ENCODE results near the gene GCK.
"Not testable (repeated sequence)": the region's sequence is repeated elsewhere in the genome, so short reads cannot be mapped to it uniquely, and the experiment has no call there.

GCK gene

DNA sequence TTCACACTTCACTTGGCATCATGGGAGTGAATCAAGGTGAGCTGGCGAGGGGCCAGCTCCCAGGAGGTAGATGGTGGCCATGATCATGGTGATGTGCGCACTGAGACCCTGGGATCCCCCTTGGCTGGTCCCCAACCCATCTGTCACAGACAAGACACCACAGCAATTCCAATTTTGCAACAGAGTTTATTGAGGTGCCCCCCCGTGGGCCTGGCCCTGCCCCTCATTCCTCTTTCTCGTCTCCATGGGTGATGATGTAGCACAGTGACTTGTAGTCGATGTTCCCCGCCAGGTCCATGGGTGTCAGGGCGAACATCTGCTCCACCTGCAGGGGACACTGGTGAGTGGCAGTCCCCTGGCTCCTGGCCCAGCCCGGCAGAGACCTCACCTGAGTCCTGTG, 50.5 kb downstream of the GCK start:
- no peak for DNase-seq

DNA sequence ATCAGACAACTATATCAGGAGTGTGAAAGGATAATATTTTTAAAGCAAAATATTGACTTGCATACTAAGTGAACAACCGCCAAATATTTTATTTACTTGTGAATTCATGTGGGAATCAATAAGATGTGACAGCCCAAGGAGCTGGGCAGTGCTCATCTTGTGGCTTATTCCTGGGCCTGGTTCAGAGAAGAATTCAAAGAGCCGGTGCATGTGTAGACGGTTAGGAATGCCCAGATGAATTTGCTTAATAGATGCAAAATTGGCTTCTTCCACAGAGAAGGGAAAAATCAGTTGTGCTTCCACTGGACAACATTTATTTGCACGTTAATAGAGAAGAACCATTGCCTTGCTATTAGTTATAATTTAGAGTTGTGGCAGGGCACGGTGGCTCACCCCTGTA, 52.5 kb downstream of the GCK start:
- no peak for DNase-seq

DNA sequence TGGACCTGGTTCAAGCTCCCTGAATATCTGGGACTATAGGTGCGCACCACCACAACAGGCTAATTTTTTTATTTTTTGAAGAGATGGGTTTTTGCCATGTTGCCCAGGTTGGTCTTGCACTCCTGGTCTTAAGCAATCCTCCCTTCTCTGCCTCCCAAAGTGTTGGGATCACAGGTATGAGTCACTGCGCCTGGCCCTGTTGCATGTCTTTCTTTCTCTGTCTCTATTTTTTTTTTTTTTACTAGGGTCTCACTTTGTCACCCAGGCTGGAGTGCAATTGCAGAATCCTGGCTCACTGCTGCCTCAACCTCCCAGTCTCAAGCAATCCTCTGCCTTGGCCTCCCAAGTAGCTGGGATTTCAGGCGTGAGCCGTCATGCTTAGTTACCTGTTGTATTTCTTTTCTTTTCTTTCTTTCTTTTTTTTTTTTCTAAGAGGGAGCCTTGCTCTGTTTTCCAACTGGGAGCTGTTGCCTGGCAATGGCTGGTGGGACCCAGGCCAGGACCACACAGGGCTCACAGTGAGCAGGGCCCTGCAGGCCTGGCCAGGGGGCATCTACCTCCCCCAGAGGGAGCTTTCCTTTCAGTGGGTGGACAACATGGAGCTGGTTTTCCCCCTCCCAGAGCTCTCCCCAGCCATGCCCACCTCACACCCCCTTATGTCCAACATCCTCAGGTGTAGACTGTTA, 54.2 kb downstream of the GCK start:
- no peak for DNase-seq

DNA sequence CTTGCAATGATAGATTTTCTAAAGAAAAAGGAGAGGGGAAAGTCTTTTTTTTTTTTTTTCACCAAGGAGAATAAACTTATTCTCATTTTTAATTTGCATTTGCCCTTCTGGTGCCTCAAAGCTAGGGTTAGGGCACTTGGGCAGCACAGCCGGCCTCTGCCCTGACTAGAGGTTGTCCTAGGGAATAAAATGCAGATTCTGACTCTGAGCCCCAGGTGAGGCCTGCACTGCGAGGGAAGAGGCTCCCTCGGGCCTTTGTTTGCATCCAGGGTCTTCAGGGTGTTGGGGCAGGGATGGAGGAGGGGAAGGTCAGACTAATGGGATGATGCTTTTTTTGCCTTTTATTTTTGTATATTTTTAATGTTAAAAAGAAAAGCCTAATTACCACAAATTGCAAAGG, 55.9 kb downstream of the GCK start:
- DNase-seq: no peak

DNA sequence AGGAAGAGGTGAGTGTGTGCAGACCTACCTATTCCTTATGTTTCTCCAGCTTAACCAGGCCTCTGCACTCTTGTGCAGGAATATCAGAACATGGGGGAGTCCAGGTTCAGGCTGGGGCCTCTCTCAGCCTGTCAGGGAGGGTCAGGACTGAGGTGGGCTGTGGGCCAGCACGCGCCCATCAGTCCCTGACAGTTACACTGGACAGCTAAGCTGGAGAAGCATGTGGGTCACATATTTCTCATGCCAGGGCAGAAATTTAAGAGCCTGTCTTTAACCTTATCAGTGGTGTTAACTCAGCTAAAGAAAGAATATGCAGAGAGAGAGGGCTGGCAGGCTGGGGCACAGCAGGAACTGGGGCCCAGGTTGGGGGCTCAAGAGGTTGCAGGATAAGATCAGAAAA, 57.2 kb downstream of the GCK start:
- DNase-seq: no peak

DNA sequence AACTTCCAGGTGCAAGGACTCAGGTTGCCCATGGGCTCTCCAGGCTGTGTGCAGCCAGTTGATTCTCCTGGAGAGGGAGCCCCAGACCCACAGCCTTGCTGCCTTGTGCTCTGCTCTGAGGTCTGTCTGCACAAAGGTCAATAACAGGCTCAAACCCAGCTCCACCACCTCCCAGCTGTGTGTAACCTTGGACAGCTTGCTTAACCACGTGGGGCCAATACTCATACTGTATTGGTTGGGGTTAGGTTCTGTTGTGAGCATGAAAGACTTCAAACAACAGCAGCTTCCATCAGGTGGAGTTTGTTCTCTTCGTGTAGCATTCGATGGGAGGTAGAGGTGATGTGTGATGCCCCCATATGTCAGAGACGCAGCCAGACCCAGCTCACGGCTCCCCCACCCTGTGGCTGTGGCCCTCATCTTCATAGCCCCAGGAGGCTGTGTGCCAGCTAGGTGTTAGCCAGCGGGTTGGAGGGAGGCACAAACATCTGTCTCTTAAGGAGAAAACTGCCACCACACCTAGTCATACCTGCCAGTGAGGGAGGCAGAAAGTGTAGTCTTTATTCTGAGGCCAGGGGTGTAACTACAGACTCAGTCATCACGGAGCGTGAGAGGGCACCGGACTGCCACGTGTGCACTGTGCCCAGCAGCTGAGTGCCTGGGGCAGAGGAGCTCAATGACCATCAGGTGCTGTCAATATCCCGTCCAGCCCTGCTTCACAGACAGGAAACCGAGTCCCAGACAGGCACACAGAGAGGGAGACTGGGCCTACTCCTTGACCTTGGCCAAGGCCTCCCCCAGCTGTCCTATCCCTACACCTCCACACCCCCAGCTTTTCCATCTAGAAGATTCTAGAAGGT, 57.8 kb downstream of the GCK start:
- no peak for DNase-seq

DNA sequence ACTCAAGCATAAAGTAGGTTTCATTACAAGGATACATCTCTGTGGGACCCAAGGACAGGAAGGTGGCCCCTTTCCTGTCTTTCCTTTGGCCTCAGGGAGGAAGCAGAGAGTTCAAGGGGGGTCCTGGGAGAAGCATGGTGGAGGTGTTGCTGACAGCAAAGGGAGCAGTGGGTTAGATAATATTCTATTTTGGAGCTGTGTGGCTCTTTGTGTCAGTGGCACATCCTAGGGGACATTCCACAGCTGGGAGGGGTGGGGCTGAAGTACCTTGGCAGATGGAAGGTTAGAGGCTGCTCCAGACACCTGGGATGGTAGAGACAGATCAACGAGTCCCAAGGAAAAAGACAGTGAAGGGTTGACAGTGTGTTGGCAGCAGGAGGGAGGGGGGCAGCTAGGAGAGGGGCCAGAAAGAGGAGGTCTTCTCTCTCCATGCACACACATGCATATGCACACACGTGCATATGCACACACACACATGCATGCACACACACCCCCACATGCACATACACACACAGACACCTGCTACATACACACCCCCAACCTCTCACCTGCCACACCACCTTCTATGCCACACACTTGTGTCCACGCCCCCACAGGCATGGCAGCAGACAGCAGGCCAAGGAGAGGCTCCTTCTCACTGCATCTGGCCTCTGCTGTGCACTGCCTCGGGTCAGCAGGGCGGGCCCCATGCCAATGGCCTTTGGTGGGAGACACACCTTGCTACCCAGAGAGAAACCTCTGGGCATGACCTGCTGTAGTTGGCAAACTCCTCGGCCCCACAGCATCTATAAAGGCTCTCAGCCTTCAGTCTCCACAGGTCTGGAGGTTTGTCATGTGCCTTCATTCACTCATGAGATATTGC, 60.3 kb downstream of the GCK start:
- no peak for DNase-seq

DNA sequence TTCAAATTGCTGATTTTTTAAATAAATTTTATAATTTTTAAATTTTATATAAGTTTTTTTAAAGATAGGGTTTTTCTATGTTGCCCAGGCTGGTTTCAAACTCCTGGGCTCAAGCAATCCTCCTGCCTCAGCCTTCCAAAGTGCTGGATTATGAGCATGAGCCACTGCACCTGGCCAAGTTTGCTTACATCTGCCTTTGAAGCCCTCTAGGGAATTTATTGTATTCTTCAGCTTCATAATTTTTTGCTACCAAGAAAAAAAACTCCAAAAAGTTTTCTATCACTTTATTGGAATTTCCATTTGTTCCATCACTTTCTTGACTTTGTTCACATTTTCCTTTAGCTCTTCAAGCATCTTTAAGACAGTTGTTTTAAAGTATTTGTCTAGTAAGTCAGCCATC, 62.1 kb downstream of the GCK start:
- DNase-seq: no peak

DNA sequence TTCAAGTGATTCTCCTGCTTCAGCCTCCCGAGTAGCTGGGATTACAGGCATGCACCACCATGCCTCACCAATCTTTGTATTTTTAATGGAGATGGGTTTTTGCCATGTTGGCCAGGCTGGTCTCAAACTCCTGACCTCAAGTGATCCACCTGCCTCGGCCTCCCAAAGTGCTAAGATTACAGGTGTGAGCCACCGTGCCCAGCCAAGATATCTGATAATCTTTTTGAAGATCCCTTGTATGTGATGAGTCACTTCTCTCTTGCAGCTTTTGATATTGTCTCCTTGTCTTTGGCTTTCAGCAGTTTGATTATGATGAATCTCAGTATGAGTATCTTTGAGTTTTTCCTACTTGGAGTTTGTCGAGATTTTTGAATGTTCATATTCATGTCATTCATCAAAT, 62.7 kb downstream of the GCK start:
- DNase-seq: not testable (repeated sequence)

DNA sequence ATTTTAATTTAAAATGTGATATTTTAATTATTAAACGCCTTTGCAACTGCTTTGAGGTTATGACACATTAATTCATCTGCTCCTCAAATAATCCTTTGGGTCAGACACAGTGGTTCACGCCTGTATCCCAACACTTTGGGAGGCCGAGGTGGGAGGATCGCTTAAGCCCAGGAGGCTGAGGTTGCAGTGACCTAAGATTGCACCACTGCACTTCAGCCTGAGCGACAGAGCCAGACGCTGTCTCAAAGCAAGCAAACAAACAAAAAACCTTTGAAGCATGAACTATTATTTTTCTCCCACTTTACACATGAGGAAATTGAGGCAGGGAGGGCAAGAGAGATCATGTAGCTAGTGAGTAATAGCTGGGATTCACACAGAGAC, 64.4 kb downstream of the GCK start:
- DNase-seq: no peak

DNA sequence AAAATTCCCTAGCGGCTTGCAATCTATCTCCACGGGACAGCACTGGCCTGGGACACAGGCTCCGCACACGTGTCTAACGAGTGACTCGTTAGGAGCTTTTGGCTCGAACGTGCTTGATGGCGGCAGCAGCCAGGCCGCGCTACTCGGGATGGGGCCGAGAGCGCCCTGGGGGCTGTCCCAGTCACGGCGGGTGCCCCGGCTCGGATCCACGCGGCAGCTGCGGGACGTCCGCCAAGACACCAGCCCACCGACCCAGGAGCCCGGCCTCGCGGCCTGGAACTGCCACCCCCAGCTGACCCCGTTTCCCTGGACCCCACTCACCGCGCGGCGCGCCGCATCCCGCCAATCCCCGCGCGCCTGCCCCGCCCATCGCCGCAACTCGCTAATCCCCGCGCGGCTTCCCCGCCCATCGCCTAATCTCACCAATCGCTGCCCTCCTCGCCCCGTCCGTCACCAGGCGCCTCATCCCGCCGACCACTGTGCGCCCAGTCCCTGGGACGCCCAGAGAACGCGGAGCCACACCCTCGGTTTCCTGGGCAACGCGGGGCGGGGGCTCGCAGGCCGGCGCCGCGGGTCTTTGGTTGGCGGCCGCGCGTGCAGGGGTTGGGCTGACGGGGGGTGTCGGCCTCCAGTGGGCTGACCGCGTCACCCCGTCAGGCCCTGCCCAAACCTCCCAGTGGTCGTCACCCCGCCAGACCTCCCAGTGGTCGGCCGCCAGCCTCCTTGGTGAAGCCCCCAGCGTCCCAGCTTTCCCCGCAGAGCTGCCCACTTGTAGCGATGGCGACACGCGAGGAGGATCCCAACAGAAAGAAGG, 65.8 kb downstream of the GCK start, which contains the start of gene POLD2:
POLD2 (minus strand) TSS at position 359 of the 814 bp plus-strand sequence. CDS start 1,495 bp downstream, outside the sequence.
- peak; percentile 96 to 97 for DNase-seq

DNA sequence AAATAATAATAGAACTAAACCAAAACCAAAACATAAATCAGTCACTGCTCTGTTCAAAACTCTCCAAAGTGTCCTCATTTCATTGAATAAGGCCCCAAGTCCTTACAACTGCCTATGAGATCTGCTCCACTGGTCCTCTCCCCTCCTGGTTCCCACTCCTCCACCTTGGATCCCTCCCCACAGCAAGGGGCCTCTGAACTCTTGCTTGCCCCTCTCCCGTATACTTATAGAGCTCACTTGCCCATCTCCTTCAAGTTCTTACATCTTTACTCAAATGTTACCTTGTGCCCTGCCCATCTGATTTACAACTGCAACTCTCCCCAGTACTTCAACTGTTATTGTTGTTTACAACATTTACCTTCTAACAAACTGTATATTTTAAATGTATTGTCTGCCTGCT, 66.7 kb downstream of the GCK start:
- DNase-seq: no peak

DNA sequence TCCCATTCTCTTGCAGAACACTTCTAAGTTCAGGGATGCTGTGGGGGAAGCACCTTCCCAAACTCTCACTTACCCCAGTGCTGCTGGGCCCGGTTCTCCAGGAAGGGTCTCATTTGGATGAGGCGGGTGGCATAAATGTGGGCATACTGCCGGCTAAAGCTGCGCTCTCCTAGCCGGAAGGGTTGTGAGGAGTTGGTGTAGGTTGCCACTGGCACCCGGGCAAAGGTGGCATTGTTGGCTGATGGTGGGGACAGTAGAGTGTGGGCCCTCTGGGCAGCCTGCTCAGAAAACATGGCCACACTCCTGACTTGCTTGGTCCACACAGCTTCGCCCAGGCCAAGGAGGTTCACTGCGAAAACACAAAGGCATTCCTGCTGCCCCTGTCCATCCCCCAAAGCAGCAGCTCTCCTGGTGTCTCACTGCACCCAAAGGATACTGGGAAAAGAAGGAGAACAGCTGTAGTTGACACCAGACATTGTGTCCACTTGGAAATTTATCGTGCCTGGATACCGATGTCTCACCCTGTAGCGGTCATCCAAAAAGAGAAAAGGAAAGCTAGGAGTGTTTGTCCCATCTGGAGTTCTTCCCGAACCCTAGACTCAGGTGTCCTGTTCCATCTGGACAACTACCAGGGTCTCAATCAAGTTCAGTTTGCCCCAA, 67.3 kb downstream of the GCK start:
- no peak for DNase-seq

DNA sequence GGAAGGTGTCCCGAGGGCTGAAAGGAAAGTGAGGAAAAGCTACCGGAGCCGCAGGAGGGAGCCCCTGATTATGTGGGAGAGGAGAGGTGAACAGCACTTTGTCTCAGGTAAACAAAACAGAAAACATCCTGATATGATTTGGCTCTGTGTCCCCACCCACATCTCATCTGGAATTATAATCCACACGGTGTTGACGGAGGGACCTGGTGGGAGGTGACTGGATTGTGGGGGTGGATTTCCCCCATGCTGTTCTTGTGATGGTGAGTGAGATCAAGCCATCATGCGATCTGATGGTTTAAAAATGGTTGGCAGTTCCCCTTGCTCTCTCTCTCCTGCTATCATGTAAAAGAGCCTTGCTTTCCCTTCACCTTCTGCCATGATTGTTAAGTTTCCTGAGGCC, 68.8 kb downstream of the GCK start:
- DNase-seq: no peak

DNA sequence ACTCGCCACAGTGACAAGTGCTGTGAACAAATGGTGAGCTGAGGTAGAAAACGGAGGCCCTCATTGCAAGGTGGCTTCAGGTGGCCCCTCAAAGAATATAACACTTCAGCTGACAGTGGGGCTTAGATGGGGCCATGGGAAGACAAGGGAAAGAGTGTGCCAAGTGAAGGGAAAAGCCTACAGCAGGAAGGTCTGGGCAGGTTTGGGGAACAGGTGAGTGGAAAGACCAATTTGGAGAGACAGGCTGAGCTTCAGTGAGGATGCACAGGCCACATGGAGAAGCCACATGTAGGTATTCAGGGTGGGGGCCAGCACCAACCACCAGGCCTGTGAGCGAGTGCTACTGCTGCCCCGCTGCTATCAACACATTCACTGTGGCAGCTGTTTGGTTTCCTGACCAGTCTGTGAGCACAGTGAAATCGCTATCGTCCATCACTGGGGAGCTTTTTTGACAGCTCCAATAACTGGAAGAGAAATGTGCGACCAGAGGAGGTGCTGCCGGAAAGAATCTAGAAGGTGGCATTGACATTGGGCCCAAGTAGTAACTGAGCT, 69.3 kb downstream of the GCK start:
- no peak for DNase-seq

DNA sequence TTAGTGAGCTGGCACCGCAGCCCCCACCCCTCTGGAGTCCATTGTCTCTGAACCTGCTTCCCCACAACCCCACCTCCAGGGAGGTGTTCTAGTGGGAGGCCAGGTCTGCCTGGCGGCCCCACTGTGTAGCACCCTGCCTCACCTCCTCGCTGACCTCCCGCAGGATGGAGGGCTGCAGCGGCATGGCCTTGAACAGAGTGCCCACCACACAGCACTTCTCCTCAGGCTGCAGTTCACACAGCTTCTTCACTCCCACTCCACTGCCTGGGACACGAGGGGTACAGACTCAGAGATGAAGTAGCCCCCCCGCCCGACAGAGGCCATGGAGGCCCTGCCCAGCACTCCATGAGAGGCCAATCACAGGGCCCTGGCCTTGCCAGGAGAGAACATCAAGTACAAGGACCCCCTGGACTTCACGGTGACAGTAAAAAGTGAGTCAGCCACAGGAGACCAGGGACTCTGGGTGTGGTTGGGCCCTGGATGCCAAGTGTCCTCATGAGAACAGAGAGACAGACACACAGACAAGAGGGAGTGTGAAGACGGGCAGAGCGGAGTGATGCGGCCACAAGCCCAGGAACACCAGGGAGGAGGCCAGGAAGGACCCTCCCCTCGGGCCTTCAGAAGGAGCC, 71.3 kb downstream of the GCK start:
- DNase-seq: no peak

DNA sequence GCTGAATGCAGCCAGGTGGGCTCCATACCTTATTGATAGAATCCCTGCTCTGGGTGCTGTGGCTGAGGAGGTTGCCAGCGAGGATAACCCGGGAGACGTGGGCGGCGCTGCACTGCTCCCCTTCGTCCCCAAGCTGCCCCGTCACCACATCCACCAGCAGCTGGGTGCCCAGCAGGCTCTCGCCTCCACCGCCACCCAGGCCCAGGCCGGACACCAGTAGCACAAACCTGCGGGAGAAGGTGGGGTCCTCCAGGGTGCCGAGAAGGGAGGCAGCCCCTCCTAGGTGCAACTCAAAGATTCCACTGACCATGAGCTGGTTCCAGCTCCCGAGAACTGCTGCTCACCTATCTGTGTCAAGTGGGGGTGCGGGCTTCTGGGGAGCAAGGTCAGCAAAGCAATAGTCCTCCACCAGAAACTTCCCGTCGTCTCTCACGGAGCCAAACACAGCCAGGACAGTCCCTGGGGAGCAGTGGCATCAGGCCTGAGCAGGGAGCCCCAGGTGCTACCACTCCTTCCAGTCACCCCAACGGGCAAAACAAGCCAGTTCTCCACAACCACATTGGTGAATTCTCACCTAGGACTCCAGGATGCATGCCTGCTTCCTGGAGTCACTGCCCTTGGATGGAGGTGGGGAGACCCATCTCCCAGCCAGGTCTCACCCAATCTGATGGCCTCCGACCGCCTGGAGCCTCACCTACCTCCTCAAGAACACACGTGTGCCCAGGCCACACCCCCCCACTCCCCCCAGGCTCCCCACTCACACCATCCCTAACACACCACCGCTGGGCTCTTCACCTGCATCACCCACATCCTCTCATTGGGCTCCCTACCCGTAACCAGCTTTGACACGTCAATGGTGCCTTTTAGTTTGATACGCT, 72.2 kb downstream of the GCK start:
- no peak for DNase-seq

DNA sequence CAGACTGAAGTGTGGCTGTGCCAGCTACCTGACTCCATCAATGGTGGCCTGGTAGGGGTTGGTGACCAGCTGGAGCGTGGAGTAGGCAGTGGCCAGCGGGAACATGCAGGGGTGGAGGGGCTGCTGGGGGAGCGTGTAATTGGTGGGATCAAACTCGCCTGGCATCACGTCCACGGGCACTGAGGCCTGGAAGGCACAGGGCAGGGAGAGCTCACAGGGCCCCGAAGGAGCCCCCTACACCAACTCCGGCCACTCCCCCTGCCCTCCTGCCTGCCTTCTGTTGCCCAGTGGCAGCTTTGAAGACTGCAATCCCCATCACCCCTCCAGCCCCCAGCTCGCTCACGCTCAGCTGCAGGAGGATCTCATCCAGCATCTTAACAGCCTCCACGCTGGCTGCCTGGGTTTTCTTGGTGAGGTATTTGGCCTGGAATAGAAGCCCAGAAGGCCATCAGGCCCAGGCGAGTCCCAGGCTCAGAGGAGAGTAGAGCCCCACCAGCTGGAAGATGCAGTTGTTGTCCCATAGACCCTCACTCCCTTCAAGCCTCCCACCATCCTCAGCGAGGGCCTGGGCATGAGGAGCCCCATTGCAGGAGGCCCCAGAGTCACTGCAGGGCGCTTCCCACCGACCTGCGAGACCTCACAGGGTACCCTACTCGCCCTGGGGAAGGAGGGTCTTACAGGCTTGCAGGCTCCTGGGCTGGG, 73.0 kb downstream of the GCK start:
- DNase-seq: no peak

DNA sequence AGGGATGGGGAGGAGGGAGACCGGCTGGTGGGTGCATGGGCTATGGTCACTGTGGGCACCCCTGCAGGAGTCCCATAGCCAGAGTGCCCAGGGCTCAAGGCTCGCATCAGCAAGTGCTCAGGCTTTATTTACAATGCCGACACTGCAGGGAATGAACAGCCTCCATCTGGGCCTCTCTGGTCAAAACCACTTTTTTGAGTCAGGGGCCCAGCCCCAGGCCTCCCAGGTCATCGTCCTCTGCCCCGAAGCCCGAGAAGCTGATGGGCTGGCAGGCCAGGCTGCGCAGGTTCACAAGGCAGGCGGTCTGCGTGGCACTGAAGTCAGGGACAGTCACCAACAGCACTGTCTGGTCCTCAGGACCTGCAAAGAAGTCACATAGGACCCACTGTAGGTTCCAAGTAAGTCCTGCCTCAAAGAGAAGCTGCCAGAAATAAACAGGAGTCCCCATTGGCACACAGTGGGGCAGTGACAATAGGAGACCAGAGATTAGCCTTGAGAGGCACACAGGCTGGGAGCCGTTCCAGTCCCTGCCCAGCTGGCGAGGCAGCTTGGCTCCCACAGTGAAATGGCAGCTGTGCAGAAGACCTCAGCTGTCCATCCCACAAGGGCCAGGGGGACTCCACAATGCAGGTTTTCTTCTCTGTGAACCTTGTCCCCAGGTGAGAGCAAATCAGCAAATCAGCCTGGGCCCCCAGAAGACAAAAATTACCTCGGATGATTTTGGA, 74.5 kb downstream of the GCK start:
- no peak for DNase-seq

Measured in CD4-positive, alpha-beta T cell treated with Interleukin-4 for 1 hour (primary cell).